Measurements from ENCODE around the gene THAP7. TPM values are rescaled to one million over a fixed set of nuclear protein-coding genes. Genes with fewer than 3 reads are reported as not detected.

The THAP7 gene
- total and polyA plus RNA-seq, 12 donors, result 15.7 to 189 (median 48.6) TPM

DNA sequence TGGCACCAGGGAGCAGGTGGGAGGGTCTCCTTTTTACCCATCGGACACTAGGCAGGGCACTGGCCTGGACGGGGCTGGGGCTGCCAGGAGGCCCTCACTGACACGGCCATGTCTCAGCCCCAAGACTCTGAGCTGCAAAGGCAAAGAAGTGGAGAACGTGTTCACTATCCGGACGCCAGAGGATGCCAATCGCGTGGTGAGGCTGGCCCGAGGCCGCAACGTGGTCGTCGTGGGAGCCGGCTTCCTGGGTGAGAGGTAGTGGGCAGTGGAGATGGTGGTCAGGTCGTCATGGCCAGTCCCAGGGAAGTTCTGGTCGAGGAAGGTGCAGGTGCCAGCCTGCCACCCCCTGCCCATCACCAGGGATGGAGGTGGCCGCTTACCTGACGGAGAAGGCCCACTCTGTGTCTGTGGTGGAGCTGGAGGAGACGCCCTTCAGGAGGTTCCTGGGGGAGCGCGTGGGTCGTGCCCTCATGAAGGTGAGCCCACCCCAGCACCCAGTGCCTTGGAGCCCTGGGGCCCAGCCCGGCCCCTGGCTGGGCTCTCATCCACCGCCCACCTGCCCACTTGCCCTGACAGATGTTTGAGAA is 25.5 kb downstream of the THAP7 start:
- Histone ChIP-seq H3K36me3 (replicated peaks in 1 of 2) (no peaks in the 10 kb centered on the region), H3K4me1 (replicated peaks in 1 of 2) (peaks cover 15 to 26% of the 10 kb centered on the region in 2 donors), H3K9me3 (replicated peaks in 1 of 3) (peaks cover 0 to 4% (median 0%) of the 10 kb centered on the region in 3 donors), H3K27ac (no peak overlapping the region), H3K27me3 (no peaks in the 10 kb centered on the region), H3K4me3 (no peak overlapping the region)
- TF ChIP-seq CTCF (IDR thresholded peaks at IDR 0.05) (no peak), POLR2A (IDR thresholded peaks at IDR 0.05) (no peak)
- WGBS, 4 donors, result 78 to 85% (median 84%) methylated on average over 15 to 24 of the region's 24 CpGs
- intact Hi-C loops (cut with DNase I), result no loop called here
- no peak for DNase-seq

- Histone ChIP-seq H3K9me3 (replicated peaks in 1 of 3) (peaks cover 0 to 4% (median 0%) of the 10 kb centered on the region in 3 donors), H3K27ac (no peak overlapping the region), H3K36me3 (replicated peaks in 1 of 2) (no peaks in the 10 kb centered on the region), H3K4me1 (replicated peaks in 1 of 2) (peaks cover 10 to 20% of the 10 kb centered on the region in 2 donors), H3K27me3 (no peaks in the 10 kb centered on the region), H3K4me3 (no peak overlapping the region)
- no peak for DNase-seq
- intact Hi-C loops (cut with DNase I), result no loop called here
- WGBS, 4 donors, result 78 to 86% (median 79%) methylated on average over 8 to 14 of the region's 14 CpGs
- TF ChIP-seq POLR2A (IDR thresholded peaks at IDR 0.05) (no peak), CTCF (IDR thresholded peaks at IDR 0.05) (no peak)
Measured at GRCh38 chr22:20975541-20976290, 26.2 kb downstream of the THAP7 start.

DNA sequence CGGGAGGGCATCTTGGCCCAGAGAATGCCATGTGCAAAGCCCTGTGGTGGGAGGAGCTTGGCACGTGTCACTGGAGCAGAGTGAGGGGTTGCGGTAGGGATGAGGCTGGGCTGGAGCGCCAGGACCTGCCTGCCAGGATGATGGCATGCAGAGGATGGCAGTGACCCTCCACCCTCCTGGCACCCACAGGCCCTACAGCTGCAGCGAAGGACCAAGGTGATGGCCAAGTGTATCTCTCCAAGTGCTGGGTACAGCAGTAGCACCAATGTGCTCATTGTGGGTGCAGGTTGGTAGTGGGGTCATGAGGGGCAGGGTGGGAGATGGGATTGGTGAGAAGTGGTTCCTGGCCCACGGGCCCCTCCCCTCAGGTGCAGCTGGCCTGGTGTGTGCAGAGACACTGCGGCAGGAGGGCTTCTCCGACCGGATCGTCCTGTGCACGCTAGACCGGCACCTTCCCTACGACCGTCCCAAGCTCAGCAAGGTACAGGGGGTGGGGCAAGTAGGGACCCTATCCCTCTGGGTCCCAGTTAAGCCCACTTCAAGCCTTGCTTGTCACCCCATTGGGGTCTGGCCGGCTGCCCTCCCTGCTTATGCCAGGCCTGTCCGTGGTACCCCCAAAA is 27.5 kb downstream of the THAP7 start:
- H3K4me3 ChIP-seq, result no peak overlapping the region
- no peak for TF ChIP-seq CTCF (IDR thresholded peaks at IDR 0.05)
- no peak for TF ChIP-seq POLR2A (IDR thresholded peaks at IDR 0.05)
- no peaks in the 10 kb centered on the region for H3K27me3 ChIP-seq
- H3K9me3 ChIP-seq (replicated peaks in 1 of 3), result peaks cover 0 to 4% (median 0%) of the 10 kb centered on the region in 3 donors
- intact Hi-C loops (cut with DNase I), result no loop called here
- H3K36me3 ChIP-seq (replicated peaks in 1 of 2), result no peaks in the 10 kb centered on the region
- no peak overlapping the region for H3K27ac ChIP-seq
- DNase-seq, result no peak
- WGBS, 4 donors, result 80 to 95% (median 87%) methylated on average over 4 to 16 of the region's 16 CpGs
- peaks cover 2 to 7% of the 10 kb centered on the region in 2 donors for H3K4me1 ChIP-seq (replicated peaks in 1 of 2)

DNA sequence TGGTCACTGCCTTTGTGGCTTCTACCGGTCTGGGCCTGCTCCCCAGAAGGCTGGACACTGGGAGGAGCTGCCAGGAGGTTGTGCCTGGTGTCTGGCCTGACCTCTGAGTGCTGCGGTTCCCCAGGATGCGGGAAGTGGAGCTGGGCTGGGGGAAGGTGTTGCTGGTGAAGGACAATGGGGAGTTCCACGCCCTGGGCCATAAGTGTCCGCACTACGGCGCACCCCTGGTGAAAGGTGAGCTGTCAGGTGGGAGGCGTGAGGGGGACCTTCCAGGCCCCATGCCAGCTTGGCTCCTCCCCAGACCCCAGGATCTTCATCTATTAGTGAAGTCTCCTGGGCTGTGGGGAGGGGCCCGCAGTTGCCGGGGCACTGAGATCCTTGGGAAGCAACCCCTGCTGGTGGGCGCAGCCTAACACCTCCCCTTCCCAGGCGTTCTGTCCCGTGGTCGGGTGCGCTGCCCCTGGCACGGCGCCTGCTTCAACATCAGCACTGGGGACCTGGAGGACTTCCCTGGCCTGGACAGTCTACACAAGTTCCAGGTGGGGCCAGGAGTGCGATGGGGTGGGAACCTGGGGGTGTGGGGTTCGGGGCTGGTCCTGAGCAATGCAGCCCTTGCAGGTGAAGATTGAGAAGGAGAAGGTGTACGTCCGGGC is 28.2 kb downstream of the THAP7 start:
- Histone ChIP-seq H3K27ac (no peak overlapping the region), H3K27me3 (no peaks in the 10 kb centered on the region), H3K9me3 (replicated peaks in 1 of 3) (peaks cover 0 to 4% (median 0%) of the 10 kb centered on the region in 3 donors), H3K36me3 (replicated peaks in 1 of 2) (no peaks in the 10 kb centered on the region), H3K4me3 (no peak overlapping the region), H3K4me1 (replicated peaks in 1 of 2) (peaks cover 0 to 7% of the 10 kb centered on the region in 2 donors)
- DNase-seq, result no peak
- TF ChIP-seq CTCF (IDR thresholded peaks at IDR 0.05) (no peak), POLR2A (IDR thresholded peaks at IDR 0.05) (no peak)
- WGBS, 4 donors, result 74 to 84% (median 79%) methylated on average over 6 to 21 of the region's 21 CpGs
- intact Hi-C loops (cut with DNase I), result no loop called here

Data from adrenal gland (tissue), 12 donors.